K562 (cell line): ENCODE data around the gene EDA. TPM values are rescaled to one million over a fixed set of nuclear protein-coding genes. Genes with fewer than 3 reads are reported as not detected.

Experiments used
- ATAC-seq: fragments of 200-7000 bp; cut with Tn5 transposase; 3 replicates; pipeline ENCODE4 v1.9.1; 2020; ENCODE audit warnings: moderate library complexity
- BruUV-seq: library from RNA; stranded (reverse); fragments of 400-500 nt; replicated peaks from 2 replicates; lab custom pipeline; 2021; lab: Mats Ljungman, UMichigan
- CTCF ChIA-PET: fragments of 300-600 bp; formaldehyde crosslinking; extraction: SDS; loops from one replicate; lab custom pipeline; 2021; ENCODE audit warnings: low intra/inter-chr PET ratio; lab: Yijun Ruan, JAX
- POLR2A ChIA-PET: fragments of 300-600, 350-650 bp; sonication (Branson Sonifier 250); formaldehyde crosslinking; extraction: SDS; loops from one replicate; lab custom pipeline; 2021; ENCODE audit warnings: antibody characterized with exemption, inconsistent platforms; lab: Yijun Ruan, JAX
- DNase-seq, 4 experiments: peaks; one replicate each; pipeline versions ENCODE4 v3.0.0 to v3.0.0-alpha.2; 2011 to 2018; ENCODE audit warnings: low spot score in 3 of 4, mixed read lengths in 3 of 4; ENCODE audit errors: extremely low read depth in 1 of 4
- FAIRE-seq: peaks from 2 replicates; lab custom pipeline; 2011; peaks lifted over from hg19 to GRCh38; lab: Jason Lieb, UNC
- H2AFZ ChIP-seq: 2 replicates; pipeline ENCODE4 v1.6.0; 2011; ENCODE audit warnings: low read depth, low read length, control low read depth, inconsistent platforms
- H3K27ac ChIP-seq: fragments of 200-600 bp; 3 replicates; pipeline ENCODE4 v1.8.0; 2011; ENCODE audit warnings: low read depth, mild to moderate bottlenecking, control low read depth, inconsistent platforms, low read length, moderate library complexity, mixed read lengths; ENCODE audit errors: extremely low read depth
- H3K27me3 ChIP-seq, 2 experiments: fragments of 300-600 bp in 1 of 2; 2 replicates in 1 of 2; 3 replicates in 1 of 2; pipeline versions ENCODE4 v1.6.0 to v1.8.0; 2011; ENCODE audit warnings: inconsistent platforms in 2 of 2, low read length in 2 of 2, mild to moderate bottlenecking in 1 of 2, mixed read lengths in 1 of 2, moderate library complexity in 1 of 2; ENCODE audit not compliant: control insufficient read depth in 2 of 2, insufficient read depth in 2 of 2
- H3K36me3 ChIP-seq: fragments of 300-600 bp; 3 replicates; pipeline ENCODE4 v1.8.0; 2011; ENCODE audit warnings: mild to moderate bottlenecking, low read length, inconsistent platforms; ENCODE audit not compliant: control insufficient read depth, insufficient read depth
- H3K4me1 ChIP-seq, 2 experiments: fragments of 200-600 bp in 1 of 2; replicated peaks in 1 of 2; 2 replicates in 1 of 2; 3 replicates in 1 of 2; pipeline versions ENCODE4 v1.5.1 to v1.8.0; 2011; ENCODE audit warnings: inconsistent platforms in 2 of 2, low read length in 2 of 2, mild to moderate bottlenecking in 1 of 2, mixed read lengths in 1 of 2, moderate library complexity in 1 of 2; ENCODE audit not compliant: control insufficient read depth in 2 of 2, insufficient read depth in 2 of 2
- H3K4me2 ChIP-seq: 2 replicates; pipeline ENCODE4 v1.6.1; 2011; ENCODE audit warnings: low read length, control low read depth, inconsistent platforms, mixed read lengths; ENCODE audit not compliant: insufficient read depth
- H3K4me3 ChIP-seq: fragments of 200-600 bp; sonication (generic), shearing (Covaris generic); 2 replicates; pipeline ENCODE4 v1.5.1; 2016; ENCODE audit warnings: control low read depth, inconsistent platforms
- H3K79me2 ChIP-seq: fragments of 200-600 bp; 3 replicates; pipeline ENCODE4 v1.8.0; 2011; ENCODE audit warnings: low read length, inconsistent platforms; ENCODE audit not compliant: control insufficient read depth, insufficient read depth
- H3K9ac ChIP-seq, 2 experiments: 2 replicates each; pipeline versions ENCODE4 v1.6.0 to v1.6.1; 2011; ENCODE audit warnings: low read depth in 2 of 2, low read length in 2 of 2, control low read depth in 1 of 2, inconsistent platforms in 1 of 2, mild to moderate bottlenecking in 1 of 2, mixed read lengths in 1 of 2; ENCODE audit not compliant: insufficient read depth in 1 of 2
- H3K9me1 ChIP-seq: one replicate; pipeline ENCODE4 v1.6.0; 2011; ENCODE audit warnings: inconsistent platforms, mild to moderate bottlenecking, low read length, moderate library complexity; ENCODE audit not compliant: control insufficient read depth, insufficient read depth
- H3K9me3 ChIP-seq: replicated peaks from 2 replicates; pipeline ENCODE4 v1.5.1; 2011; ENCODE audit warnings: low read depth, low read length, inconsistent platforms; ENCODE audit not compliant: control insufficient read depth, insufficient read depth
- H4K20me1 ChIP-seq: replicated peaks from 2 replicates; pipeline ENCODE4 v1.6.1; 2011; ENCODE audit warnings: low read length, inconsistent platforms, mixed read lengths; ENCODE audit not compliant: control insufficient read depth, insufficient read depth
- DACH1 ChIP-seq: fragments of 450-650 bp; IDR thresholded peaks from 2 replicates; pipeline ENCODE4 v1.6.1; 2018; ENCODE audit not compliant: partially characterized antibody
- EGR1 ChIP-seq: fragments of 450-650 bp; conservative IDR thresholded peaks from 2 replicates; pipeline ENCODE4 v1.6.1; 2017; ENCODE audit warnings: mild to moderate bottlenecking
- GABPB2 ChIP-seq: fragments of 250-450 bp; sonication (Bioruptor Pico); conservative IDR thresholded peaks from 2 replicates; pipeline ENCODE4 v1.5.1; 2021; ENCODE audit warnings: mild to moderate bottlenecking
- MAFK ChIP-seq: IDR thresholded peaks from 2 replicates; pipeline ENCODE4 v1.6.1; 2011; ENCODE audit warnings: low read length, improper control_type of control experiment
- NR1H2 ChIP-seq: sonication (generic); formaldehyde crosslinking; IDR thresholded peaks from 2 replicates; pipeline ENCODE4 v1.4.0; 2020; ENCODE audit warnings: mild to moderate bottlenecking, missing genetic modification reagents
- PYGO2 ChIP-seq: fragments of 450-650 bp; IDR thresholded peaks from 2 replicates; pipeline ENCODE4 v1.6.1; 2016; ENCODE audit warnings: mild to moderate bottlenecking, missing genetic modification characterization, moderate library complexity, missing compliant biosample characterization
- SMC3 ChIP-seq: conservative IDR thresholded peaks from 2 replicates; pipeline ENCODE4 v1.6.1; 2011; ENCODE audit warnings: low read depth, low read length, improper control_type of control experiment; ENCODE audit not compliant: insufficient read depth
- ZBTB34 ChIP-seq: fragments of 250-450 bp; sonication (Bioruptor Pico); IDR thresholded peaks from 2 replicates; pipeline ENCODE4 v1.8.0; 2021; ENCODE audit warnings: mild to moderate bottlenecking, moderate library complexity
- ZNF778 ChIP-seq: fragments of 450-650 bp; formaldehyde crosslinking; IDR thresholded peaks from 2 replicates; pipeline ENCODE4 v1.4.0; 2020; ENCODE audit warnings: mild to moderate bottlenecking, moderate library complexity
- ZNF785 ChIP-seq: fragments of 250-450 bp; sonication (Bioruptor Pico); IDR thresholded peaks from 2 replicates; pipeline ENCODE4 v1.4.0; 2020; ENCODE audit warnings: mild to moderate bottlenecking
- WGBS: fragments of 100-300 bp; shearing (Covaris generic); methylation state at CpG from one replicate; pipeline ENCODE4 v1.1.6; 2016; ENCODE audit warnings: low coverage, mixed read lengths; ENCODE audit not compliant: insufficient coverage; ENCODE audit errors: missing lambda C conversion rate; 5-methylcytosine and 5-hydroxymethylcytosine counted together
- in situ Hi-C: fragments of 300-500 bp; cut with MboI; formaldehyde crosslinking; loops from 4 replicates; pipeline ENCODE4 v1.15.0; 2018; ENCODE audit warnings: inconsistent platforms, mixed read lengths
- intact Hi-C: fragments of 100-400 bp; cut with micrococcal nuclease; formaldehyde crosslinking; loops from 2 replicates; pipeline ENCODE4 v1.14.2; 2022
- polyA plus RNA-seq, 8 experiments: library from polyadenylated mRNA; depleted of rRNA in 4 of 8; stranded (reverse) in 5 of 8; unstranded in 3 of 8; fragments of >200 nt; fragmentation: Nextera tagmentation in 2 of 8; fragmentation: Illumina TruSeq in 1 of 8; extraction: Ambion mirVana in 2 of 8; extraction: Trizol in 1 of 8; gene quantifications; 2 replicates each; pipeline versions ENCODE4 v1.2.1 to v1.2.3, GENCODE V29; 2011 to 2014; ENCODE audit warnings: inconsistent platforms in 1 of 8, missing spikeins in 1 of 8
- total RNA-seq, 7 experiments: library from RNA; depleted of rRNA in 6 of 7; stranded (reverse); fragments of >200 nt in 6 of 7; fragmentation: Illumina TruSeq in 2 of 7; extraction: Trizol in 2 of 7; gene quantifications; 2 replicates each; pipeline versions ENCODE4 v1.2.1 to v1.2.3, GENCODE V29; 2011 to 2021; ENCODE audit warnings: low replicate concordance in 1 of 7

Gene EDA
- total and polyA plus RNA-seq, 9 of the 15 experiments (the other 6 are each of a cell fraction or from before 2014, with no cell fraction given) = 0.03 to 0.40 (median 0.07) TPM

DNA sequence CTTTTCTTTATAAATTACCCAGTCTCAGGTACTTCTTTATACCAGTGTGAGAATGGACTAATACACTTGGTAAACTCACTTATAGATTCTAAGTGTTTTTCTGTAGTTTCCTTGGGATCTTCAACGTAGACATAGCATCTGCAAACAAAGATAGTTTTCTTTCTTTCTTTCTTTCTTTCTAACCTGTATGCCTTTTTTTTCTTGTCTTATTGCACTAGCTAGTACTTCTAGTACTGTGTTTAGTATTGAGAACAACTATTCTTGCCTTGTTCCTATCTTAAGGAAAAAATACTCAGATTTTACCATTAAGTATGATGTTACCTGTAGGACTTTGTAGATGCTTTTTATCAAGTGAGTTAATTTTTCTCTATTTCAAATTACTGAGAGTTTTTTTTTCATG, 102.2 kb downstream of the EDA start:
- H3K4me2 ChIP-seq = no peak overlapping the region
- POLR2A ChIA-PET = no interaction called here
- H3K9ac ChIP-seq = no peak overlapping the region
- H3K9me3 ChIP-seq = no peaks in the 10 kb centered on the region
- no peaks in the 10 kb centered on the region for H4K20me1 ChIP-seq
- no peaks in the 10 kb centered on the region for H3K79me2 ChIP-seq
- intact Hi-C loops = no loop called here
- no peak overlapping the region for H3K27ac ChIP-seq
- no peak overlapping the region for H2AFZ ChIP-seq
- H3K4me3 ChIP-seq = no peak overlapping the region
- H3K9me1 ChIP-seq = no peaks in the 10 kb centered on the region
- no TSS peak for BruUV-seq
- CTCF ChIA-PET = no interaction called here
- H3K4me1 ChIP-seq = no peaks in the 10 kb centered on the region
- no peaks in the 10 kb centered on the region for H3K27me3 ChIP-seq
- H3K36me3 ChIP-seq = no peaks in the 10 kb centered on the region
- ATAC-seq (no peak), FAIRE-seq (no peak), DNase-seq (no peak)
- no peak for TF ChIP-seq ZNF778
- TF ChIP-seq ZNF785 (CRISPR knock-in tag) = no peak
- TF ChIP-seq SMC3 = no peak
- no peak for TF ChIP-seq EGR1
- TF ChIP-seq ZBTB34 = no peak
- TF ChIP-seq GABPB2 (CRISPR knock-in tag) = no peak
- TF ChIP-seq NR1H2 (CRISPR knock-in tag) = no peak
- TF ChIP-seq PYGO2 (tag) = no peak
- TF ChIP-seq DACH1 = no peak
- no peak for TF ChIP-seq MAFK
- WGBS = 0% methylated on average over 1 of the region's 1 CpG
- in situ Hi-C loops = no loop called here
